ENCODE results near the gene DR1. TPM values are rescaled to one million over a fixed set of nuclear protein-coding genes. Genes with fewer than 3 reads are reported as not detected.
"Not testable (repeated sequence)": the region's sequence is repeated elsewhere in the genome, so short reads cannot be mapped to it uniquely, and the experiment has no call there.

The DR1 gene
- total and polyA plus RNA-seq, 9 donors = 14.0 to 47.3 (median 31.8) TPM

GRCh38 chr1:93374334-93375106 lies 28.8 kb downstream of the DR1 start:
- peaks cover 0 to 2% of the 10 kb centered on the region in 2 donors for H3K9me3 ChIP-seq
- no peak for TF ChIP-seq POLR2A (IDR thresholded peaks at IDR 0.05)
- no peak for TF ChIP-seq CTCF (IDR thresholded peaks at IDR 0.05)
- no peak for TF ChIP-seq EP300 (IDR thresholded peaks at IDR 0.05)
- no peaks in the 10 kb centered on the region for H3K27me3 ChIP-seq
- H3K4me3 ChIP-seq = no peak overlapping the region
- intact Hi-C loops (cut with DNase I) = no loop called here
- no peaks in the 10 kb centered on the region for H3K36me3 ChIP-seq
- DNase-seq = no peak
- 95 to 100% (median 98%) methylated on average over 5 of the region's 5 CpGs for WGBS, 3 donors
- no peak overlapping the region for H3K27ac ChIP-seq
- H3K4me1 ChIP-seq (ENCODE audit: insufficient read depth) = no peaks in the 10 kb centered on the region

- no peaks in the 10 kb centered on the region for H3K27me3 ChIP-seq
- peaks cover 0 to 3% of the 10 kb centered on the region in 2 donors for H3K9me3 ChIP-seq
- H3K4me1 ChIP-seq (ENCODE audit: insufficient read depth) = no peaks in the 10 kb centered on the region
- TF ChIP-seq CTCF (IDR thresholded peaks at IDR 0.05) = no peak
- WGBS, 3 donors = 89 to 94% (median 91%) methylated on average over 3 of the region's 3 CpGs
- H3K27ac ChIP-seq = no peak overlapping the region
- no peak for DNase-seq
- H3K4me3 ChIP-seq = no peak overlapping the region
- H3K36me3 ChIP-seq = no peaks in the 10 kb centered on the region
- intact Hi-C loops (cut with DNase I) = no loop called here
Observed at GRCh38 chr1:93384656-93385055, 38.9 kb downstream of the DR1 start.

GRCh38 chr1:93386268-93386667 lies 40.6 kb downstream of the DR1 start:
- H3K4me1 ChIP-seq (ENCODE audit: insufficient read depth); intact Hi-C loops (cut with DNase I); H3K4me3 ChIP-seq; H3K9me3 ChIP-seq; H3K27ac ChIP-seq; H3K36me3 ChIP-seq; DNase-seq; H3K27me3 ChIP-seq: not testable (repeated sequence)
- WGBS, 3 donors = 93 to 97% (median 96%) methylated on average over 7 of the region's 7 CpGs

GRCh38 chr1:93394514-93394913 lies 48.8 kb downstream of the DR1 start:
- H3K27me3 ChIP-seq = no peaks in the 10 kb centered on the region
- H3K27ac ChIP-seq = no peak overlapping the region
- no peak for DNase-seq
- no peak overlapping the region for H3K4me3 ChIP-seq
- no peaks in the 10 kb centered on the region for H3K4me1 ChIP-seq (ENCODE audit: insufficient read depth)
- intact Hi-C loops (cut with DNase I) = no loop called here
- no peaks in the 10 kb centered on the region for H3K9me3 ChIP-seq
- TF ChIP-seq CTCF (IDR thresholded peaks at IDR 0.05) = no peak
- no peak for TF ChIP-seq POLR2A (IDR thresholded peaks at IDR 0.05)
- no peak for TF ChIP-seq EP300 (IDR thresholded peaks at IDR 0.05)
- H3K36me3 ChIP-seq = no peaks in the 10 kb centered on the region
- 68 to 78% (median 69%) methylated on average over 2 of the region's 2 CpGs for WGBS, 3 donors

GRCh38 chr1:93395195-93395594 lies 49.5 kb downstream of the DR1 start:
- Histone ChIP-seq H3K4me1 (ENCODE audit: insufficient read depth) (no peaks in the 10 kb centered on the region), H3K27me3 (no peaks in the 10 kb centered on the region), H3K27ac (no peak overlapping the region), H3K9me3 (no peaks in the 10 kb centered on the region), H3K4me3 (no peak overlapping the region), H3K36me3 (no peaks in the 10 kb centered on the region)
- no peak for TF ChIP-seq CTCF (IDR thresholded peaks at IDR 0.05)
- intact Hi-C loops (cut with DNase I) = no loop called here
- 91 to 96% (median 94%) methylated on average over 1 of the region's 1 CpG for WGBS, 3 donors
- no peak for DNase-seq

Data from ovary (tissue), 9 donors.